ENCODE data around the gene IFNG-AS1. TPM values are rescaled to one million over a fixed set of nuclear protein-coding genes. Genes with fewer than 3 reads are reported as not detected.
A peak's percentile ranks its signal among the peaks of the same experiment; 100 is the strongest.

Gene IFNG-AS1
- total RNA-seq, 2 donors from 2014 or later = 0.29 to 0.42 TPM

DNA sequence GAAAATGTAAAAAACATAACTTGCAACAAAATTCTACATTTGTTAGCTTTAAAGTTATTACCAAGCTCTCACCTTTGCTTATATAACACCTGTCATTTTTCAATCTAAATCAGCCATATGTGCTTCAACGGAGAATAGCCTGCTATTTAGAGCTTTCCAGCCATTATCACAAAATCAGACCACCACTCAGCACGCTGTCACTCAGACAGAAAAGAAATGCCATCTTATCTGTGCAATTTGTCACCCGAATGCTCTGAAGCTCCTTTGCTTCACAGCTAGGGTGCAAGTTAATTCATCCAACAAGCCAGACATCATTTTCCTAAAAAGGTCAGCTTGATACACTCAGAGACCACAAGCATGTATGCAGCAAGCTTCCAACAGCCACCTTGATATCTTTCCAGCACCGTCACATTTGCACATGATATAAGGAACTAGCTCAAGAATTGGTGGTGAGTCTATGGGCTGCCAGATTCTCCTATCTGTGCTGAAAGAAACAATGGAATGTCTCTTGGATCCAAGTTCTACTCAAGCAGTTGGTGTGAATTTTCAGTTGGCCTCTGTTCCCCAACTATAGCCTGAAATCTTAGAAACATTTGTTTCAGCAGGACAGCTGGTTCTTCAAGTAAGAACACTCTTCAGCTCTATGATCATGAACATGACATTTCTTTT is 20.0 kb upstream of the IFNG-AS1 start:
- no peak for ATAC-seq
- Mint-ChIP-seq H3K27me3 (peaks cover 11% of the 10 kb centered on the region), H3K4me3 (no peak overlapping the region), H3K4me1 (peaks cover 2% of the 10 kb centered on the region), H3K36me3 (ENCODE audit: low read depth) (no peaks in the 10 kb centered on the region), H3K27ac (no peak overlapping the region)
- no peak for DNase-seq
- H3K9me3 ChIP-seq (ENCODE audit: control insufficient read depth, low read length, poor library complexity, severe bottlenecking) = no peaks in the 10 kb centered on the region

DNA sequence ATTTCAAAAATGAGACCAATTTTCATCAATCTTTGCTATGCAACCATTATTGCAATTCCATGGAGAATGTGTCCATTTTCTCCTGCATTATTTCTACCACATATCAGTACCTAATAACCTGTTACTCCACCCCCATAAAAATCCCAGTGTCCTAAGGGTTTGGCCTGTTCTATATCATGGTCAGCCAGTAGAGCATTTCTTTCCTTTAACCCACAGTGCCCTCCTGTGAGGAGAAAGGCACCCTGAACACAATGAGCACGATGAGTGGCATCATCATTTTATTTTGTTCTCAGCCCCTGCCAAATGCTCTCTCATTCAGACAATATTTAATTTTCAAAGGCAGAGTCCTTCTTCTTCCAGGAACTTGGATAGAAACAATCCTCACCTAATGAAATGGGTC is 11.6 kb upstream of the IFNG-AS1 start:
- Mint-ChIP-seq H3K27me3 (peaks cover 12% of the 10 kb centered on the region), H3K27ac (no peak overlapping the region)

DNA sequence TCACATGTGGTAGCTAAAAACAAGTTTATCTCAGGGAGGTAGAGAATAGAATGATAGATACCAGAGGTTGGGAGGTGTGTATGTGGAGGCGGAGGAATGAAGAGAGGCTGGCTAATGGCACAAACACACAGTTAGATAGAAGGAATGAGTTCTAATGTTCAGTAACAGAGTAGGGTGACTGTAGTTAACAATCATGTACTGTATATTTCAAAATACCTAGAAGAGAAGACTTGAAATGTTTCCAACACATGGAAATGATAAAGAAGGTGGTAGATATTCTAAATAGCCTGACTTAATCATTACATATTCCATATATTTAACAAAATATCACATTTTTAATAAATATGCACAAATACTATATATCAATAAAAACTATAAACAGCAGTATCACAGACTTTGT is 8.9 kb upstream of the IFNG-AS1 start:
- Mint-ChIP-seq H3K27ac (no peak overlapping the region), H3K36me3 (ENCODE audit: low read depth) (peaks cover 3% of the 10 kb centered on the region), H3K4me1 (no peaks in the 10 kb centered on the region), H3K27me3 (peaks cover 16% of the 10 kb centered on the region), H3K4me3 (no peak overlapping the region)
- DNase-seq = no peak
- H3K9me3 ChIP-seq (ENCODE audit: control insufficient read depth, low read length, poor library complexity, severe bottlenecking) = no peaks in the 10 kb centered on the region
- no peak for ATAC-seq

More for the DNA sequence above, 11.6 kb upstream of the IFNG-AS1 start:
- DNase-seq (no peak), ATAC-seq (no peak)
- Mint-ChIP-seq H3K4me1 (no peaks in the 10 kb centered on the region), H3K36me3 (ENCODE audit: low read depth) (peaks cover 4% of the 10 kb centered on the region), H3K4me3 (no peak overlapping the region)
- no peaks in the 10 kb centered on the region for H3K9me3 ChIP-seq (ENCODE audit: control insufficient read depth, low read length, poor library complexity, severe bottlenecking)

DNA sequence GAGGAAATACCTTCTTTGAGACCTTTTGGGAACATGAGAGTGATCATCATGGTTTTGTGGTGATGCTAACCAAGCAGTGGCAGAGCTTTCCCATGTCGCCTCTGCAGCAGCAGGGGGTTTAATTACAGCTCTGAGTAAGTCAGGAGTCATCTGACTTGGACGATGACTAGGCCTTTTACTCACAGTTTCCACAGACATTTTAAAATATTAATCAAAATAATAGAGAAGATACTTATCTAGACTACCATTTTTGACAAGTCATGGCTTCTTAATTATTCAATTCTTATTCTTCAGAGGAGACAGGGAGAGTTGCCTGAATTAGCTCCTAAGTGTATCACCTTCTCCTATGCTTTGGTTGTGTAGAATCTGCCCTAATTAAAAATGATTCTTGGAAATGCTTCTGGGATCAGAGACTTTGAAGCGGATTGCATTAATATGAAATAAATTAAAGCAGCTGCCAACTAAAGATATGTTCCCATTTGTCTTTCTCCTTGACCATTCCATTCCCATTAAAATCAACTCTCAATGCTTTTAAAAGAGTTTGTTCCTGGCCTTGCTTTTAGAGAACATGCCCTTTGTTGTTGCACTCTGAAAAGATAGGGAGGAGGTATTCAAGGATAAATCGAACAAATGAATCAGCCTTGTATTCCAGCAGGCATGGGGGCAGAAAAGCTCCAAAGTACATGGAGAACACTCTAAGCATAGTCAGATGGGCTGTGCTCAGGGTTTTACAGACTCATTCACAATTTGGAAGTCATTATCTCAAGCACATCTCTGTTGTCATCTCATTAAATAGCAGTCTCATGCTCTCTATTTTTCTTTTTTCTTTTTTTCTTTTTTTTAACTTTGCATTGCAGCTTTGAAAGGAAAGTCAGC is 7.7 kb upstream of the IFNG-AS1 start:
- DNase-seq = no peak
- H3K4me3 Mint-ChIP-seq = no peak overlapping the region
- H3K4me1 Mint-ChIP-seq = no peaks in the 10 kb centered on the region
- H3K9me3 ChIP-seq (ENCODE audit: control insufficient read depth, low read length, poor library complexity, severe bottlenecking) = no peaks in the 10 kb centered on the region
- no peak overlapping the region for H3K27ac Mint-ChIP-seq
- peaks cover 2% of the 10 kb centered on the region for H3K36me3 Mint-ChIP-seq (ENCODE audit: low read depth)
- H3K27me3 Mint-ChIP-seq = peaks cover 16% of the 10 kb centered on the region
- ATAC-seq = no peak

DNA sequence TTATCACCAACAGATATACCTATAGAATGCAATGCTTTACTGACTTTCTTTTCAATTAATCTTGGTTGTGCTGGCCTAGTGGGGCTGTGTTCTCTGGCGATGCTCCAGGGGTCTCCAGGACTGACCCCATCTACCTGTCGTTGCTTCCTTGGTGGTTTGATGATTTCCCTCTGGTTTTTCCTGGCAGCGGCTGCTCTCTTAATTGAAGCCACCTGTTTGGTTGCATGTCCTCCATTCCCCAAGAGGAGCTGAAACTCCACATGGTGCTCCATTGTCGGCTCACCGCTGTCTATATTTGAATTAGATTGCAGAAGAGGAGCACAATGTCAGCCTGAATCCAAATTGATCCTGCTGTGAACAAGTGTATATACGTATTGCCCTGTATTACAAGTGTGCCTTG is 7.1 kb upstream of the IFNG-AS1 start:
- Mint-ChIP-seq H3K27ac (no peak overlapping the region), H3K4me3 (no peak overlapping the region), H3K27me3 (peaks cover 16% of the 10 kb centered on the region), H3K4me1 (no peaks in the 10 kb centered on the region), H3K36me3 (ENCODE audit: low read depth) (peaks cover 2% of the 10 kb centered on the region)
- H3K9me3 ChIP-seq (ENCODE audit: control insufficient read depth, low read length, poor library complexity, severe bottlenecking) = no peaks in the 10 kb centered on the region
- DNase-seq (no peak), ATAC-seq (no peak)

DNA sequence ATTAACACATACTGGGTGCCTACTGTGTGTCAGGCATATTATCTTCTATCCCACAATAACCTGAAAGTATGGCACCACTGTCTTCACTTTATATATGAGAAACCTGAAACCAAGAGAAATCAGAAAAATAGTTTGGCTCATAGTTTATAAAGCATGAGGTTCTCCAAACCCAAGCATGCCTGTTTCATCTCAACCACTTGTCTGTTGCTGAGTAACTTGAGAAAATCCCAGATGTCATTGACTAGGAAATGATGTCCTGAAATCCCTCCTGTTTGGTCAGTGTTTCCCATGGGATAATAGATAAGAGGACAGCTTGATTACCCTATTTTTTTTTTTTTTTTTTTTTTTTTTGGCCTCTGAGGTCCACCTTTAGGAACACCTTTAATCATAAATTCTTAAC is 2.6 kb upstream of the IFNG-AS1 start:
- H3K4me3 Mint-ChIP-seq = no peak overlapping the region
- H3K4me1 Mint-ChIP-seq = peaks cover 13% of the 10 kb centered on the region
- no peaks in the 10 kb centered on the region for H3K36me3 Mint-ChIP-seq (ENCODE audit: low read depth)
- no peaks in the 10 kb centered on the region for H3K9me3 ChIP-seq (ENCODE audit: control insufficient read depth, low read length, poor library complexity, severe bottlenecking)
- DNase-seq (no peak), ATAC-seq (no peak)
- peaks cover 4% of the 10 kb centered on the region for H3K27me3 Mint-ChIP-seq
- H3K27ac Mint-ChIP-seq = no peak overlapping the region

DNA sequence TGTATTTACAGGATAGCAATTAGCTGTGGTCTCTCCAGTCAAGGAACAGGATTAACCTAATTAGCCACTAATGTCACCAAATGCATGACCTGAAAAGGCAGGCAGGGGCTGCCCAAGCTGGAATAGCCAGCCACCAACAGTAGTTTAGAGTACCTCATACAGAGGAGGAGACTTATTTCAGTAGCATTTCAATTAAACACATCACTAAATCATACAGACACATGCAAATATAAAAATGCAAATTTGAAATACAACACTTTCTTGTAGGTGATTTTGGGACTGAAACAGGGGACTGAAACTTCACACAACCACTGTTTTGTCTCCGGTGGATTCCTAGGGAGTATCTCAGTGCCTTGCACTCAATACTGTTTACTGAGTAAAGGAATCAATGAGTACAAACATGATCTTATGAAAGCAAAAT is 636 bp upstream of the IFNG-AS1 start:
- H3K4me1 Mint-ChIP-seq = peaks cover 13% of the 10 kb centered on the region
- no peaks in the 10 kb centered on the region for H3K9me3 ChIP-seq (ENCODE audit: control insufficient read depth, low read length, poor library complexity, severe bottlenecking)
- no peaks in the 10 kb centered on the region for H3K36me3 Mint-ChIP-seq (ENCODE audit: low read depth)
- H3K27me3 Mint-ChIP-seq = peaks cover 6% of the 10 kb centered on the region
- no peak for DNase-seq
- no peak overlapping the region for H3K27ac Mint-ChIP-seq
- H3K4me3 Mint-ChIP-seq = peak overlapping the region; percentile 47
- ATAC-seq = no peak

DNA sequence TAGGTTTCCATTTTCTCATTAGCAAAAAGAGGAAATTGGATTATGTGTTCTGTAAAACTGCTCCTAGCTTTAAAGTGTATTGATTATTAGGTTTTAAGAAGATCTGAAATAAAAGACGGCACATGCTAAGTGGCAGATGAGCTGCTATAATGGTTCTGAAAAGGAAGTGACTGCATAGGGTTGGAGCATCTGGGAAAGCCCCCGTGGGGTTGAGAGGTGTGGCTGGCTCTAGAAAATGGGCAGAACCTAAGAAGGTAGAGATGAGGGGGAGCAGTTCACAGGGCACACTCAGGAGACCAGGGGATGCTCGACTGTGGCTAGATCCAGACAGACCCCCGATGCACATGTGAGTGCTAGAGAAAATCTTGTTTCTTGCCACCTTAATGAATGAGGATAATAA is 1.9 kb downstream of the IFNG-AS1 start:
- Mint-ChIP-seq H3K4me1 (peaks cover 13% of the 10 kb centered on the region), H3K4me3 (peak overlapping the region; percentile 15), H3K36me3 (ENCODE audit: low read depth) (no peaks in the 10 kb centered on the region), H3K27me3 (peaks cover 14% of the 10 kb centered on the region), H3K27ac (peak overlapping the region; percentile 68)
- no peaks in the 10 kb centered on the region for H3K9me3 ChIP-seq (ENCODE audit: control insufficient read depth, low read length, poor library complexity, severe bottlenecking)
- ATAC-seq (peak; percentile 91), DNase-seq (no peak)

DNA sequence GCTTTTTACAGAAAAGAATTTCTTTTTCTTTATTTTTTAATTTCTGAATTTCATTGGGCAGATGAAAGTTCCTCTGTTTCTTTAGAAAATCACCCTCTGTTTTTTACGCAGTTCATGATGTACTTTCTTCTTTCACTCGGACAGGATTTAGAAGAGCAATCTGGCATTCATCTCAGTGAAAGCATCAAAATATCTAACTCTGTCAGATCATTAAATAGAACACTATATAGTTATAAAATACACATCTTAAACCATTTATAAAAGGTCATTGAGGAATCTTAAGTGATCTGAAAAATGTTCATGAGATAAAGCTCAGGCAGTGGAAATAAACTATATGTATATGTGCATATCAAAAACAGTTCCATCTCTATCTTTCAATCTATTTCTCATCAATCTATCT is 3.9 kb downstream of the IFNG-AS1 start:
- Mint-ChIP-seq H3K4me3 (no peak overlapping the region), H3K36me3 (ENCODE audit: low read depth) (peaks cover 4% of the 10 kb centered on the region), H3K27ac (no peak overlapping the region), H3K4me1 (peaks cover 14% of the 10 kb centered on the region), H3K27me3 (peaks cover 14% of the 10 kb centered on the region)
- no peaks in the 10 kb centered on the region for H3K9me3 ChIP-seq (ENCODE audit: control insufficient read depth, low read length, poor library complexity, severe bottlenecking)
- no peak for DNase-seq
- ATAC-seq = no peak

DNA sequence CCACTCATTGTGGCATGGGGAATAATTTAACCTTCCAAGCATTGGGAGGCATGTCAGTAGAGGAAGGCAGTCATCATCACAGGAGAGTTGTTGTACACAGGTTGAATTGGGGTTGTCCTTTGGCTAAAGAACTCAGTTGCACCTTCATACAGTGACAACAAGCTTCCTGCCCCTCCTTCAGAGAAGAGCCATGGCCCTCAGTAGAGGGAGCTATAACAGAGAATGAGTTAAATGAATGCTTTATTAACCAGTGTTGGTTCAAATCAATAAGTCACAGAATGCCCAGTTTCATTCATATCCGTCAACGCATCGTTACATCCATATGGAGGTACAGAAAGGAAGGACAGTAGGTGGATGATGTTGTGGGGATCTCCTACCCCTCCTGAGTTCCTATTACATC is 4.8 kb downstream of the IFNG-AS1 start:
- Mint-ChIP-seq H3K27ac (no peak overlapping the region), H3K4me3 (no peak overlapping the region), H3K4me1 (peaks cover 15% of the 10 kb centered on the region), H3K36me3 (ENCODE audit: low read depth) (peaks cover 4% of the 10 kb centered on the region), H3K27me3 (peaks cover 14% of the 10 kb centered on the region)
- DNase-seq (no peak), ATAC-seq (no peak)
- no peaks in the 10 kb centered on the region for H3K9me3 ChIP-seq (ENCODE audit: control insufficient read depth, low read length, poor library complexity, severe bottlenecking)

DNA sequence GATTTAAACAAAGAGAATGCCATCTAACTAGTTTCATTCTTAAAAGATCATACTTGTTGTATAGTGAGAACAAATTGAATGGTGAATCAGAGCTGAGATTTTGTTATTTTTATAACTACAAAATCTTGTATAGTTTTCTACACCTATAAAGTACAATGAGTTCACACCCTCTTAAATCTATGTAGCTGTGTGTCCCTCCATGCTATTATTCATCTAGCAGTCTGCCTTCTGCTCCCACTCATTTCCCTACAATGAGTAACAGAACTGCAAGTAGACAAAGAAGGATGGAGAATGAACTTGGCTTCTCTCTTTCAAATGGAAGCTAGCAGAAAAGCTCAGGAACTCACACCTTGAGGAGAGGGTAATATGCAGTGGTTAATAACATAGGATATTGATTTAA is 7.1 kb downstream of the IFNG-AS1 start:
- Mint-ChIP-seq H3K4me3 (no peak overlapping the region), H3K27me3 (peaks cover 14% of the 10 kb centered on the region)

DNA sequence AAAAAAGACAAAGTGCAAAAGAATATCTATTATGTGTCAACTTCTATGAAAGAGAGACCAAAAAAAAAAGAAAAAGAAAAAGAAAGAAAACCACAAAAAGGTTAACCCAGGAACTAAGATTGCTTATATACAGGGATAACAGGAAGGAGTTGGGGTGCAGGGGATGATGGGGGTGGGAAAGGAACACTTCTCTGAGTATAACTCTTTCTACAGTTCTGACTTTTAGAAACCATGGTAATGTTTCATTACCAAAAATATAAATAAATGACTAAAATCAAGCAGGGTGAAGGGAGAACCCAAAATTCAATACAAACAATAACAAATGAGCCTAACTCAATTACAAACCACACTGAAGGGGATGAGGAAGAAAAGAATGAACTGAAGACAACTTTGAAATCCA is 9.1 kb downstream of the IFNG-AS1 start:
- DNase-seq (no peak), ATAC-seq (no peak)
- Mint-ChIP-seq H3K27me3 (peaks cover 9% of the 10 kb centered on the region), H3K4me1 (peaks cover 5% of the 10 kb centered on the region), H3K36me3 (ENCODE audit: low read depth) (peaks cover 4% of the 10 kb centered on the region), H3K27ac (no peak overlapping the region), H3K4me3 (no peak overlapping the region)
- no peaks in the 10 kb centered on the region for H3K9me3 ChIP-seq (ENCODE audit: control insufficient read depth, low read length, poor library complexity, severe bottlenecking)

More for the DNA sequence above, 7.1 kb downstream of the IFNG-AS1 start:
- no peak overlapping the region for H3K27ac Mint-ChIP-seq
- peaks cover 5% of the 10 kb centered on the region for H3K4me1 Mint-ChIP-seq
- peaks cover 4% of the 10 kb centered on the region for H3K36me3 Mint-ChIP-seq (ENCODE audit: low read depth)
- DNase-seq (no peak), ATAC-seq (no peak)
- no peaks in the 10 kb centered on the region for H3K9me3 ChIP-seq (ENCODE audit: control insufficient read depth, low read length, poor library complexity, severe bottlenecking)

DNA sequence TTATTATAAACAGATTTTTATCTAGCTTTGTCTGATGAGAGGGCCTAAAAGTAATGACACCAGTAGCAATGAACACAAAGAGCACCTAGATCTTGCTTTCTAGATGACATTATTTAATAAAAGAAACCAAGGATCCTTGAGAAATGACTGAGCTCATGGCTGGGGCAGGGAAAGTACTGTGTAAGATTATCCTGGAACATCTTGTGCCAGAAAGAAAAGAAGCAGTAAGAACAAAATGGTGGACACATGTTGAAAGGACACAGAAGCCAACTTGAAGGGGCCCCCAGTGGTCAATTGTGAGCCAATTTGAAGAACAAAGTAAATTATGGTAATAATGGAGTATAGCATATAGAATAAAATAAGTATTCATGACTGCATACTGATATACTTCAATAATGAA is 10.0 kb downstream of the IFNG-AS1 start:
- H3K4me1 Mint-ChIP-seq = peaks cover 5% of the 10 kb centered on the region
- DNase-seq = no peak
- no peak overlapping the region for H3K27ac Mint-ChIP-seq
- peaks cover 4% of the 10 kb centered on the region for H3K36me3 Mint-ChIP-seq (ENCODE audit: low read depth)
- no peaks in the 10 kb centered on the region for H3K9me3 ChIP-seq (ENCODE audit: control insufficient read depth, low read length, poor library complexity, severe bottlenecking)
- peaks cover 2% of the 10 kb centered on the region for H3K27me3 Mint-ChIP-seq
- no peak overlapping the region for H3K4me3 Mint-ChIP-seq
- no peak for ATAC-seq

All from T-helper 17 cell (primary cell).